GM21515 (cell line): Measurements from ENCODE around the gene TRIM42.

ENCODE experiments used
- ATAC-seq: cut with Tn5 transposase; IDR thresholded peaks from one replicate; pipeline ENCODE4 v1.9.1; 2021; ENCODE audit not compliant: unreplicated experiment

TRIM42 gene

DNA sequence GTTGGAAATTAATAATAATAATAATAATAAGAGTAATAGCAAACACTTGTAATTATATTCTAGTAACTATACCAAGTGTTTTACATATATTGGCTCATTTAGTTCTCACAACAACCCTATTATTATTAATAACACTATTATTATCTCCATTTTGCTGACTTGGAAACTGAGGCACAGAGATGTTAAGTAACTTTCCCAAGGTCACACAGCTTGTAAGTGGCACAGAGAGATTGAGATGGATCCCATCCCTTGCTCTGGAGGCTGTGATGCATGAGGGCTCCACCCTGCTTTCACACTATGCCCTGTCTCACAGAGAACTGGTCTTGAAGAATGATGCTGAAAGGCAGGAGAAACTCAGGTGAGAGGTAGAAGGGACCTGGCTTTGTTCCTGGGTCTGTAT is 31.9 kb downstream of the TRIM42 start:
- no peak for ATAC-seq

GRCh38 chr3:140710711-140711389 is 33.0 kb downstream of the TRIM42 start:
- no peak for ATAC-seq

GRCh38 chr3:140711390-140712035 is 33.6 kb downstream of the TRIM42 start:
- ATAC-seq = no peak

GRCh38 chr3:140712301-140712700 is 34.4 kb downstream of the TRIM42 start:
- no peak for ATAC-seq

DNA sequence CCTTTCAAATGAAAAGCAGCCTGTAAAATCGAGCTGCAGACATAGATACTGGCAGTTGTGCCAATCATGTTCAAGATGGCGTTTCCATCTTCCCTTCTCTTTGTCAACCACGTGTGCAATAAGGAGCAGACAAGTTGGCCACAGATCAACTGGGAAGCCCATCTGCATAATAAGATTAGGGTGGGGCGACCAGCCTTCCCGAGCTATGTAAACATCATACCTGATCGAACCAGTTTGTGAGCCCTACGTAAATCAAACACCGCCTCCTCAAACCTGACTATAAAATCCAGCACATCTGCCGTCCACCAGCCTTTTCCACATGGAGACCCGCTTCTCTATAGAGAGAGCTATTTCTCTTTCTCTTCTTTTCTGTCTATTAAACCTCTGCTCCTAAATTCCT is 37.2 kb downstream of the TRIM42 start:
- ATAC-seq = no peak

DNA sequence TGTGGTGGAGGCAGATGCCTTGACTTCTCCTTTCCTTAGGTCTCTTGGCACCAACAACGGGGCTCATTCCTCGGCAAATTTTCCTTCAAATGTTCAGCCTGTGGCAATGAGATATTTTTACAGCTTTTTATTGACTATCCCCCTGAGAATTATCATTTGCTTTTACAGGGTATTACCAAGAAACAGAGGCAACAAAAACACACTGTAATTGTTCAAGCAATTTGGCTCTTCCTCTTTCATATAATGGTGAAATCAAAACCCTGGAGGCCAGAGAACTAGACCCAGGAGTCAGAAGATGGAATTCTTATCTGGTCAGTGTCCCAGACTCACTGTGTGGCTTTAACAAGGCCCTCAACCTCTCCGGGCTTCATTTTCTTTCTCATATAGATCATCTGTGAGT is 40.1 kb downstream of the TRIM42 start:
- no peak for ATAC-seq

DNA sequence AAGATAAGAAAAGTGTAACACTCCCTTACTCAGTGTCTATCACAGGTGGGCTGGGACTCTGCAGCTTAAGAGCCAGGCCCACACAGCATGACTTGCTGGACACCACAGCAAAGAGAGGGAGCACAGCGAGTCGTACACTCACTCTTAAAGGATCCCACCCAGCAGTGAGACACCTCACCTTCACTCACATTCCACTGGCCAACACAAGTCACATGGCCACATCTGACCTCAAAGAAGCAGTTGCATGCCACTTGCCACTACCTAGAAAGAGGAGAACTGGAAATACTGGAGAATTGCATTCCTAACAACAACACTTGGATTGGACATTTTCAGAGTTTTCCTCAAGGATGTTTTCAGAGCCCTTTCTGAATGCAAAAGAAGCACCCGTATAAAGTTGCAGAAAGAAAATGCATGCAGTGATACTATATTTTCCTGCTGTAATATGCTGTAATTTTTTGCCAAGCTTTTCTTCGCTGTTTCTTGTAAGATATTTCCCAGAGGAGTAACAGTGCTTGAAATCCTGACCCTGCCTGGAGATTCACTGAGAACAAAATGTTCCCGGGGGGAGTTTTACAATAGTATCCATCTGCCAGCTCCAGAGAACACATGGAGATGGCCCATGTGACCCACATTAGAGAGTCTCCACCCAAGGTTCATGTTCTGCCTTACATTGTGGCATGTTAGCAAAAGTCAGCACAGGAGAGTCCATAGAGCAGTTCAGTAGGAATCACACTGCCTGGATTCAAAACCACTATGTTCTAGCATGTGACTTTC is 42.2 kb downstream of the TRIM42 start:
- no peak for ATAC-seq

DNA sequence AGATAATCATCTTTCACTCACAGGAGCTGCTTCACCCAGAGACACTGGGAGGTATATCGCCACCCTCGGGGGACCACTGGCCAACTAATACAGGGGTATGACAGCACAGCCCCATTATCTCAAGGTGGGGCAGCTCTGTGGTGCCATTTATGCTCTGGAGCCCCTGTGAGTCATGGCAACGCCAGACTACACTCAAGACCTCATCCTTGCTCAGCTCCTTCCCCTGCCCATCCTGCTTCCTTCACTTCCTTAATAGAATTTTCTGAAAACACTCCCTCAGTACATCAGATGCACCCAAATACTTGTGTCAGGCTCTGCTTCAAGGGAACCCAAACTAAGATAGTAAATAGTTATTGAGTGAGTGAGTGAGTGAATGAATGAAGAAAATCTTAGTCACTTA is 45.7 kb downstream of the TRIM42 start:
- no peak for ATAC-seq

DNA sequence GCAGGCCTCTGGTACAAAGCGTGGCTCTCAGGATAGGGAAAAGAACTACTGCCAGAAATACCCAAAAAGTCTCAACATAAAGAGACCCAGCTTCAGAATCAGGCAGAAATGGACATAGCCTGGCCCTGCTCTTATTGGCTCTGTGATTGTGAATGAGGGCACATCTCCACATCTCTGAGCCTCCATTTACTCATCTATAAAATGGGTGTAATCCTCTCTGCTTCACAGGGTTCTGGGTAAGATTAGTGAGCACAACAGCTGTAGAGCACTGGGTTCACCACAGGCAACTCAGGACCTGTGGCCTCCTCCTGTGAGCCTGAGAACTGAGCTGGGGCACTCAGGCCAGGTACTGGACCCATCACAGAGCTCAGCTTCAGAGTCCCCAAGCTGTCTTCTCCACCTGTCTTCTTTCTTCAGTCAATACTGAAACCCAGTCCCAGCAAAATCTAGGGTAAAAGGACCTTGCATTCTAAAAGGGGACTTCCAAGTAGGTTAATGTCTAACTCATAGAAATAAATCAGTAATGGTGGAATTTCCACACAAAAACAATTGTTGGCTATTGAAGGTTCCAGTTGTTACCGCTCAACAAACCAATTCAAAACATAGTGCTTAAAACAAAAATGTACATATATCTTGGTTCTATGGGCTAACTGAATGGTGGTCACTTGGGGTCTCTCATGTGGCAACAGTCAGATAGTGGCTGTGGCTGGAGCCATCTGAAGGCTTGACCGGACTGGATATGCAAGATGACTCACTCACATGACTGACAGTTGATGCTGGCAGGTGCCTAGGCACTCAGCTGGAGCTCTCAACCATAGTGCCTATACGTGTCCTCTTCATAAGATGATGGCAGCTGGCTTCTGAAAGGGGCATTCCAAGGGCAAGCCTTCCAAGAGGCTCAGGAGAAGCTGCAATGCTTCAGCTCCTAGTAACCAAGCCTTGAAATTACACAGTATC is 47.3 kb downstream of the TRIM42 start:
- ATAC-seq = peak; percentile 57

DNA sequence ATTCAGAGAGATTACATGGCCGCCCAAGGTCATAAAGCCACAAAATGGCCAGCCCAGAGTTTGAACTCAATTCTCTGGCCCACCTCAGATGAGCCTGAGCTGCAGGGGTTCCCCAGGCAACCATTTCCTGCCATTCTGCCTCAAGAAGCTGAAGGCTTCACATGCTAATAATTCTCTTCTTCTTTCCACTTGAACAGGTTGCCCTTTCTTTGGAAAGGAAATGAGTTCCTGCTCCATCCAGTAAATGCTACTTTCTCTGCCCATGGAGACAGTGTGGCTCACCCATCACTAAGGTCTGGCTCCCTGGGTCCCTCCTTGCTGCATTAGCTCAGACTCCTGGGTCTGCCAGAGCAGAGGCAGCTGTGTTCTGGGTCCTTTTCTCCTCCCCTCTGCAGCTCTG is 48.2 kb downstream of the TRIM42 start:
- no peak for ATAC-seq

DNA sequence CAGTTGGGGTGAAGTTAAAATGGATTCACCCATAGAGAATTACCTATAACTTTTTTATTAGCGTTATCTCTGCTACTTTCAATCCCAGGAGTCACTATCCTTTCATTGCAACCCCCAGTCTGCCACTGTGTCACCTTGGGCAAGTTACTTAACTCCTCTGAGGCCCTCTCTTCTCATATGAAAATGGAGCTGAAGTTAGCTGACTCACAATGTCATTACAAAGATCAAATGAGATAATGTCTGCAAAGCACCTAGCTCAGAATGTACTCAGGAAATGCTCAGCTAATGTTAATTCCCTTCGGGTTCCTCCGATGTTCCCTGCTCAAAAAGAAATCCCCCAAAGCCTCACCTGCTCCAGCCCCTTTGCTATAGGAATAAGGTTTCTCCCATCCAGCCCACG is 50.0 kb downstream of the TRIM42 start:
- ATAC-seq = no peak

GRCh38 chr3:140731440-140732119 is 53.7 kb downstream of the TRIM42 start:
- peak; percentile 81 for ATAC-seq

- no peak for ATAC-seq
Measured at GRCh38 chr3:140733623-140734022, 55.8 kb downstream of the TRIM42 start.

GRCh38 chr3:140736863-140737460 is 59.1 kb downstream of the TRIM42 start:
- peak; percentile 59 for ATAC-seq

GRCh38 chr3:140742116-140742515 is 64.3 kb downstream of the TRIM42 start:
- no peak for ATAC-seq

- ATAC-seq = no peak
Measured at GRCh38 chr3:140748171-140748570, 70.3 kb downstream of the TRIM42 start.

GRCh38 chr3:140748903-140749302 is 71.0 kb downstream of the TRIM42 start:
- no peak for ATAC-seq
